ENCODE measurements around the gene NCCRP1. TPM values are rescaled to one million over a fixed set of nuclear protein-coding genes. Genes with fewer than 3 reads are reported as not detected.
A peak's percentile ranks its signal among the peaks of the same experiment; 100 is the strongest.

Gene NCCRP1
- total and polyA plus RNA-seq, 10 of the 15 experiments (the other 5 are each of a cell fraction or from before 2014, with no cell fraction given): not detected

GRCh38 chr19:39230096-39230764, 33.5 kb downstream of the NCCRP1 start:
- Histone ChIP-seq H3K4me2 (ENCODE audit: control insufficient read depth, insufficient read depth) (no peak overlapping the region), H4K20me1 (ENCODE audit: control insufficient read depth, insufficient read depth) (no peaks in the 10 kb centered on the region), H3K36me3 (ENCODE audit: control insufficient read depth in 2 of 2, insufficient read depth in 2 of 2, low read length in 1 of 2) (no peaks in the 10 kb centered on the region), H3K27ac (ENCODE audit: control insufficient read depth, insufficient read depth) (no peak overlapping the region), H3K4me3 (no peak overlapping the region), H3K9me3 (replicated peaks; ENCODE audit: control insufficient read depth, insufficient read depth, low read length) (no peaks in the 10 kb centered on the region), H3K79me2 (ENCODE audit: control insufficient read depth, insufficient read depth, low read length) (no peaks in the 10 kb centered on the region), H2AFZ (ENCODE audit: control insufficient read depth, low read depth, low read length) (no peak overlapping the region), H3K4me1 (ENCODE audit: control insufficient read depth, insufficient read depth, low read length) (no peaks in the 10 kb centered on the region), H3K27me3 (replicated peaks in 1 of 2; ENCODE audit: control insufficient read depth in 2 of 2, insufficient read depth in 2 of 2, low read length in 1 of 2) (no peaks in the 10 kb centered on the region), H3K9ac (ENCODE audit: control insufficient read depth, insufficient read depth, low read length) (no peak overlapping the region)
- no peak for DNase-seq (ENCODE audit: low read depth, low spot score)
- ChIA-PET POLR2A (interaction anchor here (0.7 to 1.5 kb wide), 2 partner anchors 14 to 194 kb away, joined by 3 read pairs; no protein-coding TSS in a partner anchor), CTCF (interaction anchor here (0.7 kb wide), 1 partner anchor 93 kb away, joined by 4 read pairs; no protein-coding TSS in a partner anchor), SMC1A (ENCODE audit: uncharacterized antibody, unreplicated experiment) (no interaction called here), RAD21 (ENCODE audit: unreplicated experiment) (no interaction called here)
- FAIRE-seq: no peak
- BruUV-seq (replicated peaks): no TSS peak
- intact Hi-C loops (cut with micrococcal nuclease; ENCODE audit: unreplicated experiment) (no loop called here), in situ Hi-C loops (cut with MboI) (no loop called here)
- WGBS (ENCODE audit: insufficient coverage, insufficient replicate concordance, low lambda C conversion rate, missing lambda C conversion rate): 11% methylated on average over 2 of the region's 2 CpGs
- ATAC-seq: no peak
- TF ChIP-seq ATF7 (IDR thresholded peaks at IDR 0.05; ENCODE audit: low read depth) (peak; percentile 44; the same call in 1 of the 2 replicates), CREB1 (IDR thresholded peaks at IDR 0.05; ENCODE audit: low read depth) (no peak)

- H3K9ac ChIP-seq (ENCODE audit: control insufficient read depth, insufficient read depth, low read length): no peak overlapping the region
- RAD21 ChIA-PET (ENCODE audit: unreplicated experiment): no interaction called here
- H3K36me3 ChIP-seq (ENCODE audit: control insufficient read depth in 2 of 2, insufficient read depth in 2 of 2, low read length in 1 of 2): no peaks in the 10 kb centered on the region
- H3K4me3 ChIP-seq: no peak overlapping the region
- H3K9me3 ChIP-seq (replicated peaks; ENCODE audit: control insufficient read depth, insufficient read depth, low read length): no peaks in the 10 kb centered on the region
- CTCF ChIA-PET: no interaction called here
- intact Hi-C loops (cut with micrococcal nuclease; ENCODE audit: unreplicated experiment) (no loop called here), in situ Hi-C loops (cut with MboI) (no loop called here)
- FAIRE-seq: no peak
- POLR2A ChIA-PET: no interaction called here
- peaks cover 4% of the 10 kb centered on the region for H3K4me1 ChIP-seq (ENCODE audit: control insufficient read depth, insufficient read depth, low read length)
- no peak for DNase-seq (ENCODE audit: low read depth, low spot score)
- no TSS peak for BruUV-seq (replicated peaks)
- no peaks in the 10 kb centered on the region for H3K79me2 ChIP-seq (ENCODE audit: control insufficient read depth, insufficient read depth, low read length)
- no peaks in the 10 kb centered on the region for H4K20me1 ChIP-seq (ENCODE audit: control insufficient read depth, insufficient read depth)
- H2AFZ ChIP-seq (ENCODE audit: control insufficient read depth, low read depth, low read length): no peak overlapping the region
- 31% methylated on average over 5 of the region's 5 CpGs for WGBS (ENCODE audit: insufficient coverage, insufficient replicate concordance, low lambda C conversion rate, missing lambda C conversion rate)
- ATAC-seq: no peak
- no peak overlapping the region for H3K4me2 ChIP-seq (ENCODE audit: control insufficient read depth, insufficient read depth)
- SMC1A ChIA-PET (ENCODE audit: uncharacterized antibody, unreplicated experiment): no interaction called here
- no peak overlapping the region for H3K27ac ChIP-seq (ENCODE audit: control insufficient read depth, insufficient read depth)
- no peaks in the 10 kb centered on the region for H3K27me3 ChIP-seq (replicated peaks in 1 of 2; ENCODE audit: control insufficient read depth in 2 of 2, insufficient read depth in 2 of 2, low read length in 1 of 2)
- TF ChIP-seq RCOR1 (conservative IDR thresholded peaks at IDR 0.05; ENCODE audit: low read depth, low read length) (no peak), ZNF622 (IDR thresholded peaks at IDR 0.05) (no peak), BHLHE40 (IDR thresholded peaks at IDR 0.05; ENCODE audit: borderline replicate concordance in 1 of 2, low read depth in 2 of 2, low read length in 1 of 2) (no peak), NFYA (IDR thresholded peaks at IDR 0.05; ENCODE audit: borderline replicate concordance, low read depth, low read length) (no peak), HDAC6 (IDR thresholded peaks at IDR 0.05; ENCODE audit: unreplicated experiment) (no peak), POLR2AphosphoS2 (IDR thresholded peaks at IDR 0.05; ENCODE audit: low read depth, low read length) (no peak), CREM (IDR thresholded peaks at IDR 0.05; ENCODE audit: low read depth) (no peak), SP1 (IDR thresholded peaks at IDR 0.05; ENCODE audit: low read depth, low read length) (no peak), IRF5 (IDR thresholded peaks at IDR 0.05; ENCODE audit: borderline replicate concordance) (no peak), RUNX3 (IDR thresholded peaks at IDR 0.05; ENCODE audit: low read length) (no peak)
Observed at GRCh38 chr19:39232708-39233107, 35.9 kb downstream of the NCCRP1 start.

Data from GM12878 (cell line).